ENCODE results near the gene ABHD12. TPM values are rescaled to one million over a fixed set of nuclear protein-coding genes. Genes with fewer than 3 reads are reported as not detected.

Gene ABHD12
- polyA plus RNA-seq, 1 donor (not counting 4 experiments of a cell fraction or from before 2014, with no cell fraction given), result 11.2 TPM

- Histone ChIP-seq H3K9ac (ENCODE audit: control insufficient read depth, extremely low read depth, insufficient read depth, low read length) (no peak overlapping the region), H3K79me2 (ENCODE audit: control insufficient read depth, insufficient read depth, low read length) (peaks cover 63% of the 10 kb centered on the region), H3K9me3 (ENCODE audit: control insufficient read depth, low read depth, low read length) (no peaks in the 10 kb centered on the region), H3K27me3 (ENCODE audit: control insufficient read depth, extremely low read depth, insufficient read depth, low read length) (no peaks in the 10 kb centered on the region), H3K4me1 (ENCODE audit: control insufficient read depth, extremely low read depth, insufficient read depth, low read length) (peaks cover 3% of the 10 kb centered on the region), H3K36me3 (ENCODE audit: control insufficient read depth in 2 of 2, extremely low read depth in 1 of 2, insufficient read depth in 2 of 2, low read length in 2 of 2) (peaks cover 33 to 36% of the 10 kb centered on the region in 2 experiments), H3K4me2 (ENCODE audit: control insufficient read depth, extremely low read depth, insufficient read depth, low read depth, low read length) (no peak overlapping the region), H3K27ac (ENCODE audit: control insufficient read depth, insufficient read depth, low read length) (no peak overlapping the region), H2AFZ (ENCODE audit: control insufficient read depth, low read length) (no peak overlapping the region), H3K4me3 (ENCODE audit: control insufficient read depth in 2 of 3, extremely low read depth in 1 of 3, insufficient read depth in 2 of 3, low read depth in 1 of 3, low read length in 3 of 3) (no peak overlapping the region), H3K9me1 (ENCODE audit: control insufficient read depth, extremely low read depth, insufficient read depth, low read length) (no peaks in the 10 kb centered on the region), H4K20me1 (ENCODE audit: control insufficient read depth, extremely low read depth, insufficient read depth, low read length) (peaks cover 24% of the 10 kb centered on the region)
- FAIRE-seq, result no peak
- dilution Hi-C loops (cut with MboI; ENCODE audit: extremely low pct_ligation_motif_present, low sequenced_read_pairs), result no loop called here
- TF ChIP-seq EZH2 (IDR thresholded peaks at IDR 0.05; ENCODE audit: low read length) (no peak), CTCF (optimal IDR thresholded peaks at IDR 0.05 in 1 of 3, IDR thresholded peaks at IDR 0.05 in 1 of 3, conservative IDR thresholded peaks at IDR 0.05 in 1 of 3; ENCODE audit: extremely low read depth in 1 of 3, insufficient read depth in 2 of 3, low read length in 3 of 3) (no peak)
- DNase-seq (ENCODE audit: low read depth, low spot score), result no peak
Measured at GRCh38 chr20:25258828-25259227, 131.8 kb downstream of the ABHD12 start.

GRCh38 chr20:25258476-25258805 is 132.2 kb downstream of the ABHD12 start:
- Histone ChIP-seq H3K9ac (ENCODE audit: control insufficient read depth, extremely low read depth, insufficient read depth, low read length) (no peak overlapping the region), H3K79me2 (ENCODE audit: control insufficient read depth, insufficient read depth, low read length) (peaks cover 66% of the 10 kb centered on the region), H3K27ac (ENCODE audit: control insufficient read depth, insufficient read depth, low read length) (no peak overlapping the region), H4K20me1 (ENCODE audit: control insufficient read depth, extremely low read depth, insufficient read depth, low read length) (peaks cover 24% of the 10 kb centered on the region), H2AFZ (ENCODE audit: control insufficient read depth, low read length) (no peak overlapping the region), H3K9me1 (ENCODE audit: control insufficient read depth, extremely low read depth, insufficient read depth, low read length) (no peaks in the 10 kb centered on the region), H3K9me3 (ENCODE audit: control insufficient read depth, low read depth, low read length) (no peaks in the 10 kb centered on the region), H3K4me1 (ENCODE audit: control insufficient read depth, extremely low read depth, insufficient read depth, low read length) (peaks cover 3% of the 10 kb centered on the region), H3K27me3 (ENCODE audit: control insufficient read depth, extremely low read depth, insufficient read depth, low read length) (no peaks in the 10 kb centered on the region), H3K4me2 (ENCODE audit: control insufficient read depth, extremely low read depth, insufficient read depth, low read depth, low read length) (no peak overlapping the region), H3K4me3 (ENCODE audit: control insufficient read depth in 2 of 3, extremely low read depth in 1 of 3, insufficient read depth in 2 of 3, low read depth in 1 of 3, low read length in 3 of 3) (no peak overlapping the region), H3K36me3 (ENCODE audit: control insufficient read depth in 2 of 2, extremely low read depth in 1 of 2, insufficient read depth in 2 of 2, low read length in 2 of 2) (peaks cover 33 to 36% of the 10 kb centered on the region in 2 experiments)
- FAIRE-seq (no peak), DNase-seq (ENCODE audit: low read depth, low spot score) (no peak)
- dilution Hi-C loops (cut with MboI; ENCODE audit: extremely low pct_ligation_motif_present, low sequenced_read_pairs), result no loop called here
- TF ChIP-seq EZH2 (IDR thresholded peaks at IDR 0.05; ENCODE audit: low read length) (no peak), CTCF (optimal IDR thresholded peaks at IDR 0.05 in 1 of 3, IDR thresholded peaks at IDR 0.05 in 1 of 3, conservative IDR thresholded peaks at IDR 0.05 in 1 of 3; ENCODE audit: extremely low read depth in 1 of 3, insufficient read depth in 2 of 3, low read length in 3 of 3) (no peak)

Measured in keratinocyte (primary cell).